ENCODE results near the gene DRGX.

DNA sequence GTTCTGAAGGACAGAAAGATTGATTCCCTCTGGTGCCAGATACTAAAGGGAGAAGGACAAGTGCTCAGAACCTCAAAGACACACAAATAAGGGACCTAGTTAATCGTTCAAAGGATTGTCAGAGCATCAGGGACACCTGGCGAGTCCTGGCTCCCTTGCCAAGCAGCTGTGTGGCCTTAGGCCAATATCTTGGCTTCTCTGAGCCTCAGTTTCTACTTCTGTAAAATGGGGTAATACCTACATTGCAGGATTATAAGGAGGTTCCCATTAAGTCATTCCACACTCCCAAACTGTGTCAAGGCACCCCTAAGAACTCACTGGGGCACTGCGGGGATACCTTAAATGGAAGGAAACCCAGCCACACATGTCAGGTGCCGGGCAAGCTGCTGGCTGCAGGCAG, 29.4 kb downstream of the DRGX start:
- no peak for TF ChIP-seq POLR2A (IDR thresholded peaks at IDR 0.05)
- TF ChIP-seq, protein P1, sequence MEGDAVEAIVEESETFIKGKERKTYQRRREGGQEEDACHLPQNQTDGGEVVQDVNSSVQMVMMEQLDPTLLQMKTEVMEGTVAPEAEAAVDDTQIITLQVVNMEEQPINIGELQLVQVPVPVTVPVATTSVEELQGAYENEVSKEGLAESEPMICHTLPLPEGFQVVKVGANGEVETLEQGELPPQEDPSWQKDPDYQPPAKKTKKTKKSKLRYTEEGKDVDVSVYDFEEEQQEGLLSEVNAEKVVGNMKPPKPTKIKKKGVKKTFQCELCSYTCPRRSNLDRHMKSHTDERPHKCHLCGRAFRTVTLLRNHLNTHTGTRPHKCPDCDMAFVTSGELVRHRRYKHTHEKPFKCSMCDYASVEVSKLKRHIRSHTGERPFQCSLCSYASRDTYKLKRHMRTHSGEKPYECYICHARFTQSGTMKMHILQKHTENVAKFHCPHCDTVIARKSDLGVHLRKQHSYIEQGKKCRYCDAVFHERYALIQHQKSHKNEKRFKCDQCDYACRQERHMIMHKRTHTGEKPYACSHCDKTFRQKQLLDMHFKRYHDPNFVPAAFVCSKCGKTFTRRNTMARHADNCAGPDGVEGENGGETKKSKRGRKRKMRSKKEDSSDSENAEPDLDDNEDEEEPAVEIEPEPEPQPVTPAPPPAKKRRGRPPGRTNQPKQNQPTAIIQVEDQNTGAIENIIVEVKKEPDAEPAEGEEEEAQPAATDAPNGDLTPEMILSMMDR (IDR thresholded peaks at IDR 0.05) = no peak
